ENCODE data around the gene NCEH1. TPM values are rescaled to one million over a fixed set of nuclear protein-coding genes. Genes with fewer than 3 reads are reported as not detected.

The NCEH1 gene
- total RNA-seq, 1 experiment from 2014 or later, result 73.0 TPM

GRCh38 chr3:172580680-172581401 is 130.0 kb downstream of the NCEH1 start:
- ChIA-PET CTCF (no interaction called here), POLR2A (no interaction called here)
- intact Hi-C loops (cut with micrococcal nuclease; ENCODE audit: unreplicated experiment), result no loop called here
- Histone ChIP-seq H3K9me3 (ENCODE audit: control insufficient read depth, insufficient read depth, low read depth, low read length) (no peaks in the 10 kb centered on the region), H3K4me1 (ENCODE audit: control insufficient read depth, insufficient read depth, low read length) (no peaks in the 10 kb centered on the region), H3K4me3 (ENCODE audit: low read depth in 2 of 2, low read length in 2 of 2) (no peak overlapping the region), H3K27ac (ENCODE audit: low read length) (no peak overlapping the region), H3K36me3 (ENCODE audit: control insufficient read depth, insufficient read depth, low read length) (no peaks in the 10 kb centered on the region), H3K27me3 (ENCODE audit: control insufficient read depth, insufficient read depth, low read length) (no peaks in the 10 kb centered on the region)
- in situ Hi-C loops (cut with HindIII; ENCODE audit: low pct_unique_long_range_greater_than_20kb, low sequenced_read_pairs), result loop anchor here (25.0 kb wide), 1 partner anchor 94 kb away; no protein-coding TSS in a partner anchor
- no TSS peak for BruUV-seq (replicated peaks)
- DNase-seq (ENCODE audit: low read depth, low spot score), result no peak
- no peak for TF ChIP-seq CTCF (IDR thresholded peaks at IDR 0.05)
- no peak for TF ChIP-seq SIN3A (IDR thresholded peaks at IDR 0.05; ENCODE audit: borderline replicate concordance, insufficient read depth, low read depth, low read length)
- TF ChIP-seq POLR2AphosphoS5 (IDR thresholded peaks at IDR 0.05; ENCODE audit: low read depth, low read length), result no peak
- no peak for TF ChIP-seq TCF7L2 (IDR thresholded peaks at IDR 0.05; ENCODE audit: low read depth, low read length)
- no peak for TF ChIP-seq REST (IDR thresholded peaks at IDR 0.05; ENCODE audit: insufficient read depth in 1 of 2, low read depth in 2 of 2, low read length in 1 of 2)
- ATAC-seq, result no peak

Other genes starting within 250 kb of the NCEH1 start
- gene TNFSF10, start 187.6 kb downstream of the NCEH1 start, total RNA-seq (2021; ENCODE audit: unreplicated experiment), result 2.2 TPM
- 102 TPM for gene ECT2, start 39.7 kb upstream of the NCEH1 start, total RNA-seq (2021; ENCODE audit: unreplicated experiment)